ENCODE measurements around the gene JAZF1.

DNA sequence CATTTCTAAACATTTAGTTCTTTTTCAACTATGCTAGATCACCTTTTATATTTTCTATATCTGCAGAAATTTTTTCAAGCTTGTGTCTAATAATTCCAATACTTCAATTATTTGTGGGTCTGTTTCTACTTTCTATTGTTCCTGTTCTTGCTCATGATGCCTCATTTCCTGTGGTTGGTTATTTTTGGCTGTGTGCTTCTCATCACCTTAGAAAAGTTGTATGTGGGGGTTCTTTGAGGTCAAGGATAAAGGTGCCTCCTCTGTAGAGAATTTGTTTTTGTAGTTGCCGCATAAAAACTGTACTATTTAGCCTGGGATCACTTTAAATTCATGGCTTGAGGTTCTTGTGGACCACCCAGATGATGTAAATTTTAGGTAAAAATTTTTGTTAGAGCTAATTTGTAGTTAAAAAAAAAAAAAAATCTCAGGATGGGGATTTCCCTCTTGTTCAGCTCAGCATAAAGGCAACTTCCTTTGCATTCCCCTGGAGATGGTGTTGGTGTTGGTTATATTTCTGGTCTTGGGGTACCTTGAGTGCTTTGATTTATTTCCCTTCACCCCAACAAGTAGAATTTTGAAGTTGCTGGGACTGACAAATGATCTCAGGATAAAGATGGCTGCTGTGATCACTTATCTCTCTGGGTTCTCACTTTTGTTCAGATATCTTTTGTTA, 27.0 kb upstream of the JAZF1 start:
- TF ChIP-seq, protein P1, sequence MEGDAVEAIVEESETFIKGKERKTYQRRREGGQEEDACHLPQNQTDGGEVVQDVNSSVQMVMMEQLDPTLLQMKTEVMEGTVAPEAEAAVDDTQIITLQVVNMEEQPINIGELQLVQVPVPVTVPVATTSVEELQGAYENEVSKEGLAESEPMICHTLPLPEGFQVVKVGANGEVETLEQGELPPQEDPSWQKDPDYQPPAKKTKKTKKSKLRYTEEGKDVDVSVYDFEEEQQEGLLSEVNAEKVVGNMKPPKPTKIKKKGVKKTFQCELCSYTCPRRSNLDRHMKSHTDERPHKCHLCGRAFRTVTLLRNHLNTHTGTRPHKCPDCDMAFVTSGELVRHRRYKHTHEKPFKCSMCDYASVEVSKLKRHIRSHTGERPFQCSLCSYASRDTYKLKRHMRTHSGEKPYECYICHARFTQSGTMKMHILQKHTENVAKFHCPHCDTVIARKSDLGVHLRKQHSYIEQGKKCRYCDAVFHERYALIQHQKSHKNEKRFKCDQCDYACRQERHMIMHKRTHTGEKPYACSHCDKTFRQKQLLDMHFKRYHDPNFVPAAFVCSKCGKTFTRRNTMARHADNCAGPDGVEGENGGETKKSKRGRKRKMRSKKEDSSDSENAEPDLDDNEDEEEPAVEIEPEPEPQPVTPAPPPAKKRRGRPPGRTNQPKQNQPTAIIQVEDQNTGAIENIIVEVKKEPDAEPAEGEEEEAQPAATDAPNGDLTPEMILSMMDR (IDR thresholded peaks at IDR 0.05; ENCODE audit: insufficient read depth, low read length) = no peak
- TF ChIP-seq, protein P2, sequence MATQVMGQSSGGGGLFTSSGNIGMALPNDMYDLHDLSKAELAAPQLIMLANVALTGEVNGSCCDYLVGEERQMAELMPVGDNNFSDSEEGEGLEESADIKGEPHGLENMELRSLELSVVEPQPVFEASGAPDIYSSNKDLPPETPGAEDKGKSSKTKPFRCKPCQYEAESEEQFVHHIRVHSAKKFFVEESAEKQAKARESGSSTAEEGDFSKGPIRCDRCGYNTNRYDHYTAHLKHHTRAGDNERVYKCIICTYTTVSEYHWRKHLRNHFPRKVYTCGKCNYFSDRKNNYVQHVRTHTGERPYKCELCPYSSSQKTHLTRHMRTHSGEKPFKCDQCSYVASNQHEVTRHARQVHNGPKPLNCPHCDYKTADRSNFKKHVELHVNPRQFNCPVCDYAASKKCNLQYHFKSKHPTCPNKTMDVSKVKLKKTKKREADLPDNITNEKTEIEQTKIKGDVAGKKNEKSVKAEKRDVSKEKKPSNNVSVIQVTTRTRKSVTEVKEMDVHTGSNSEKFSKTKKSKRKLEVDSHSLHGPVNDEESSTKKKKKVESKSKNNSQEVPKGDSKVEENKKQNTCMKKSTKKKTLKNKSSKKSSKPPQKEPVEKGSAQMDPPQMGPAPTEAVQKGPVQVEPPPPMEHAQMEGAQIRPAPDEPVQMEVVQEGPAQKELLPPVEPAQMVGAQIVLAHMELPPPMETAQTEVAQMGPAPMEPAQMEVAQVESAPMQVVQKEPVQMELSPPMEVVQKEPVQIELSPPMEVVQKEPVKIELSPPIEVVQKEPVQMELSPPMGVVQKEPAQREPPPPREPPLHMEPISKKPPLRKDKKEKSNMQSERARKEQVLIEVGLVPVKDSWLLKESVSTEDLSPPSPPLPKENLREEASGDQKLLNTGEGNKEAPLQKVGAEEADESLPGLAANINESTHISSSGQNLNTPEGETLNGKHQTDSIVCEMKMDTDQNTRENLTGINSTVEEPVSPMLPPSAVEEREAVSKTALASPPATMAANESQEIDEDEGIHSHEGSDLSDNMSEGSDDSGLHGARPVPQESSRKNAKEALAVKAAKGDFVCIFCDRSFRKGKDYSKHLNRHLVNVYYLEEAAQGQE (IDR thresholded peaks at IDR 0.05; ENCODE audit: insufficient replicate concordance, low read depth) = no peak
- TF ChIP-seq POLR2AphosphoS5 (IDR thresholded peaks at IDR 0.05; ENCODE audit: low read depth) = no peak
- TF ChIP-seq SPI1 (IDR thresholded peaks at IDR 0.05; ENCODE audit: borderline replicate concordance, low read depth) = no peak
- no peak for TF ChIP-seq GABPA (IDR thresholded peaks at IDR 0.05; ENCODE audit: low read depth)

Data from HL-60 (cell line).